ENCODE data around the gene OPHN1. TPM values are rescaled to one million over a fixed set of nuclear protein-coding genes. Genes with fewer than 3 reads are reported as not detected.

The OPHN1 gene
- total and polyA plus RNA-seq, 2 of the 13 experiments (the other 11 are each of a cell fraction or from before 2014, with no cell fraction given): 1.6 to 1.7 TPM

GRCh38 chrX:68403038-68403437, 30.3 kb downstream of the OPHN1 start:
- Histone ChIP-seq H3K4me2 (ENCODE audit: low read depth, low read length) (no peak overlapping the region), H3K27ac (ENCODE audit: extremely low read length, insufficient read depth, low read length) (no peak overlapping the region), H3K9ac (ENCODE audit: insufficient read depth, low read depth, low read length) (no peak overlapping the region), H3K27me3 (ENCODE audit: control insufficient read depth in 1 of 2, insufficient read depth in 2 of 2, low read length in 2 of 2) (no peaks in the 10 kb centered on the region), H2AFZ (ENCODE audit: low read length) (no peak overlapping the region), H3K36me3 (replicated peaks in 1 of 2; ENCODE audit: control insufficient read depth in 1 of 2, insufficient read depth in 2 of 2, low read length in 2 of 2) (no peaks in the 10 kb centered on the region), H3K9me3 (ENCODE audit: low read length) (no peaks in the 10 kb centered on the region), H3K79me2 (ENCODE audit: insufficient read depth, low read length) (no peaks in the 10 kb centered on the region), H3K4me1 (ENCODE audit: insufficient read depth, low read length) (no peaks in the 10 kb centered on the region), H4K20me1 (ENCODE audit: insufficient read depth, low read length) (no peaks in the 10 kb centered on the region), H3K4me3 (replicated peaks in 1 of 3; ENCODE audit: insufficient read depth in 1 of 3, low read depth in 2 of 3, low read length in 3 of 3) (no peak overlapping the region)
- DNase-seq (ENCODE audit: low spot score): no peak
- intact Hi-C loops (cut with micrococcal nuclease; ENCODE audit: unreplicated experiment): no loop called here
- POLR2A ChIA-PET: no interaction called here
- ATAC-seq: no peak
- TF ChIP-seq ZNF318 (CRISPR knock-in tag; IDR thresholded peaks at IDR 0.05): no peak
- no peak for TF ChIP-seq LBX2 (CRISPR knock-in tag; IDR thresholded peaks at IDR 0.05; ENCODE audit: borderline replicate concordance)
- no peak for TF ChIP-seq NAIF1 (CRISPR knock-in tag; IDR thresholded peaks at IDR 0.05; ENCODE audit: borderline replicate concordance)
- no peak for TF ChIP-seq ZNF180 (CRISPR knock-in tag; IDR thresholded peaks at IDR 0.05; ENCODE audit: borderline replicate concordance, low read depth)
- in situ Hi-C loops (cut with HindIII; ENCODE audit: extremely low pct_ligation_motif_present, low pct_unique_long_range_greater_than_20kb): no loop called here
- no peak for FAIRE-seq
- no TSS peak for BruUV-seq (replicated peaks)
- WGBS (ENCODE audit: low lambda C conversion rate): 96% methylated on average over 2 of the region's 2 CpGs
- CTCF ChIA-PET (ENCODE audit: low intra/inter-chr PET ratio, low total read pairs): no interaction called here

All from HepG2 (cell line).